ENCODE results near the gene PAWR.
"Not testable (repeated sequence)": the region's sequence is repeated elsewhere in the genome, so short reads cannot be mapped to it uniquely, and the experiment has no call there.

Gene PAWR

GRCh38 chr12:79567175-79567563 lies 123.6 kb downstream of the PAWR start:
- in situ Hi-C loops (cut with MboI; ENCODE audit: low pct_unique_long_range_greater_than_20kb, low sequenced_read_pairs, unreplicated experiment) = no loop called here
- no peak for TF ChIP-seq CTCF (IDR thresholded peaks at IDR 0.05; ENCODE audit: extremely low read depth, insufficient read depth, missing control alignments)
- DNase-seq (ENCODE audit: low spot score) = no peak

- no peak for TF ChIP-seq CTCF (IDR thresholded peaks at IDR 0.05; ENCODE audit: extremely low read depth, insufficient read depth, missing control alignments)
- in situ Hi-C loops (cut with MboI; ENCODE audit: low pct_unique_long_range_greater_than_20kb, low sequenced_read_pairs, unreplicated experiment) = no loop called here
- DNase-seq (ENCODE audit: low spot score) = no peak
These were observed 124.2 kb downstream of the PAWR start for GRCh38 chr12:79566452-79567174.

GRCh38 chr12:79564727-79565350 lies 125.9 kb downstream of the PAWR start:
- DNase-seq (ENCODE audit: low spot score); in situ Hi-C loops (cut with MboI; ENCODE audit: low pct_unique_long_range_greater_than_20kb, low sequenced_read_pairs, unreplicated experiment): not testable (repeated sequence)

GRCh38 chr12:79563021-79563740 lies 127.6 kb downstream of the PAWR start:
- in situ Hi-C loops (cut with MboI; ENCODE audit: low pct_unique_long_range_greater_than_20kb, low sequenced_read_pairs, unreplicated experiment) = no loop called here
- no peak for TF ChIP-seq CTCF (IDR thresholded peaks at IDR 0.05; ENCODE audit: extremely low read depth, insufficient read depth, missing control alignments)
- no peak for DNase-seq (ENCODE audit: low spot score)

GRCh38 chr12:79561401-79562132 lies 129.2 kb downstream of the PAWR start:
- no peak for DNase-seq (ENCODE audit: low spot score)
- in situ Hi-C loops (cut with MboI; ENCODE audit: low pct_unique_long_range_greater_than_20kb, low sequenced_read_pairs, unreplicated experiment) = no loop called here
- TF ChIP-seq CTCF (IDR thresholded peaks at IDR 0.05; ENCODE audit: extremely low read depth, insufficient read depth, missing control alignments) = no peak

GRCh38 chr12:79560225-79560889 lies 130.4 kb downstream of the PAWR start:
- DNase-seq (ENCODE audit: low spot score) = no peak
- in situ Hi-C loops (cut with MboI; ENCODE audit: low pct_unique_long_range_greater_than_20kb, low sequenced_read_pairs, unreplicated experiment) = no loop called here
- TF ChIP-seq CTCF (IDR thresholded peaks at IDR 0.05; ENCODE audit: extremely low read depth, insufficient read depth, missing control alignments) = no peak
